Retina (tissue), 1 donor: ENCODE data around the gene UBALD1.
"Not testable (repeated sequence)": the region's sequence is repeated elsewhere in the genome, so short reads cannot be mapped to it uniquely, and the experiment has no call there.

Experiments
- DNase-seq: peaks from one replicate; pipeline ENCODE4 v3.0.0-alpha.2; 2016

UBALD1 gene

DNA sequence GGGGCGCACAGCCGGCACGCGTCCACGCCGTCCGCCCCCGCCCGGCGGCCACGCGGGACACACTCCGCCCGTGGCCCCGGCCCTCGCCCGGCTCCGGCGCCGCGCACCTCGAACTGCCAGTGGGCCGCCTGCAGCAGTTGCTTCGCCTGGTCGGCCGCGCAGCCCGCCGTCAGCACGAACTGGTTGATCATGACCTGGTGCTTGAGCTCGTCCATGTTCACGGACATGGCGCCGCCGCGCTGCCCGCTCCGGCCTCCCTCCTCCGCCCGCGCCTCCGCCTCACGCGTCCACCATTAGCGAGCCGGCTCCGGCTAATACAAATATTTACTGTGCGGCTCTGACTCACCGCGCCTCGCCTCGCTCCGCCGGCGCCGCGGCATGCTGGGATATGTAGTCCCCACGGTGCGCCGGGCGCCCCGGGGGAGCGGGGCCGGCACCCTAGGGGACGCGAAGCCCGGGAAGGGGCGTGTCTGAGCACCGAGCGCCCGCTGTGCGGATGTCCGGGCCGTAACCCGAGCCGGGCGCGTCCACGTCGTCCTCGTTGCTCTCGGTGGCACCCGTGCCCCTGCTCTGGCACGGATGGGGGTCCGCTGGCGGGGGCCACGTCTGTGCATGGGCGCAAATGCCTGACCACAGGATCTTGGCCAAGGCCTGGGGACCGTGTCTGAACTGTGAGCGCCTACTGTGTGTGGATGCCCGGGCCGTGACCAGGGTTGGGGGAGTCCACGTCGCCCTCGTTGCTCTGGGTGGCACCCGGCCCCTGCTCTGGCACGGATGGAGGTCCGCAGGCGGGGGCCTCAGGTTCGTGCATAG lies at the start of gene UBALD1:
Gene UBALD1, minus strand, starts transcription at position 318 of the 813 bp plus-strand sequence. Its CDS starts 91 bp downstream, at position 227.
- peak; percentile 92 for DNase-seq

DNA sequence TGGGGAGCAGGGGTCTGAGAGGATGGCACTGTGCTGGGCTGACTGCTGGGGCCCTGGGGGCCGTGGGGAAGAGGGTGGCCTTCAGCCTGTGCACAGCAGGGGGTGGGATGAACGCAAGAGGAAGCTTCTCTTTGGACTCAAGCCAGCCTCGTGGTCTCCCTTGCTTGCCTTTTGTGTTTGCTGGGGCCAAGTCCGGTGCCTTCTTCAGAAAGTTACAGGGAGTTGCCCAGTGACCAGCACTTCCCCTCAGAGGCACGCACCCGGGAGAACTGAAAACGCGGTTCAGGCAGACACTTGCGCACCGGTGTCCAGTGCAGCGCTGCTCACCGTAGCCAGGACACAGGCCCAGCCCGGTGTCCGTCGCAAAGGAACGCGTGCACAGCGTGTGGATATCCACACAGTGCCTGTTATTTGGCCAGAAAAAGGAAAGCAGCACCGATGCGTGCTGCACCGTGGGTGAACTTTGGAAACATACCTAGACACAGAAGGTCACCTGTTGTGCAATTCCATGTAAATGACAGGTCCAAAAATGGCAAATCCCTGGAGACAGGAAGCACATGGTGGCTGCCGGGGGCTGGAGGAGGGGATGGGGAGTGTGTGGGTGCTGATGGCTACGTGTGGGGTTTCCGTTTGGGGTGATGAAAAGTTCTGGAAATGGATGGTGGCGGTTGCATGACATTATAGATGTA lies 49.2 kb upstream of the UBALD1 start:
- DNase-seq, result no peak

DNA sequence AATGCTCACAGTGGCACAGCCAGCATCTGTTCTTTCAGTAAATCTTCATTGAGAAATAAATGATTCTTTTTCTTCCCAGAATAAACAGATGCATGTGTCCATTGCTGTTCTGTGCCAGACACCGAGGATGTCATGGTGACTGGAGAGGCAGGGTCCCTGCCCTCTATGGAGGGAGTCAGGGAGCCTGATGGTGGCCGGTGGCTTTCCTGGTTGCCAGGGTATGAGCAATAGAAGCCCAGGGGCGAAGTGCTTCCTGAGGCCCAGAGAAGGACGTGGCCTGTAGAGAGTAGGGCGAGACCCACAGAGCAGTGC lies 48.7 kb upstream of the UBALD1 start:
- no peak for DNase-seq

DNA sequence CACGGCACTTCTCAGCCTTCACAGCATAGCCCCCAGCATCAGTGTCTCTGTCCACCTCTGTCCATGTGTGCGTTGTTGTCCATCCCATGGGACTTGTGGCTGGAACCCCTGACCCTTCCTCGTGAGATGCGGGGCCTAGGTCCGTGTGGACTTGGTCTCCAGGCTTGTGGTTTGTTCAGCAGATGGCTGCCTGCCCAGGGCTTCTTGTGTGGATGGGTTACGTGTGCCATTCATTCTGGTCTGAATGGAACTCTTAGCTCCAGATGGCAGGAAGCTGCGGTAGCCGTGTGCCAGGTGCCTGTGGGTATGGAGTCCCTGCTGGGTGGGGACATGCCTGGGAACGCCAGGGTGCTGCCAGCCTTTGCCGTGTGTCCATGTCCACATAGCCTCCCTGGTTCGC lies 47.0 kb upstream of the UBALD1 start:
- DNase-seq, result no peak

DNA sequence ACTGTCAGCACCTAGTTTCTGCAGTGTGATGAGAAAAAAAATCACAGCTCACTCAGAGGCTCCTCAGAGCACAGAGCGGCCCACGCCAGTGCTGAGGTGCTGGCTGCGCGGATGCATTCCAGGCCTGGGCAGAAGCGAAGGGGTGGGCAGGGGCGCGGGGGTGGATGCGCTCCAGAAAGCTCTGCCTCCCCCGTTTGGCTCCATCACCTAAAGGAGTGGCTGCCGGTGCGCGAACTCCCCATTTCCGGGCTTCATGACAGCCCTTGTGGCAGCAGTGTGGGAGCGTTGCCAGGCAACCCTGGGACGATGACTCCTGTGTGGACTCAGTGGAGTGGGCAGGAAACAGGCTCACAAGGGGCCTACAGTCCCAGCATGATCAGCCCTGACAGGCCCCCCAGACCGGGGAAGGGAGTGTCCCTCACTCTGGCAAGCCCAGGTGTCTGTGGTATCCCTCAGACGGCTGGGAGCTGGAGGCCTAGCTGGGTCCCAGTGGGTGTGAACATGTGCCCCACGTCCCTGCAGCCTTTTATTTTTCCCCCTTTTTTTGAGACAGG lies 45.8 kb upstream of the UBALD1 start:
- no peak for DNase-seq

DNA sequence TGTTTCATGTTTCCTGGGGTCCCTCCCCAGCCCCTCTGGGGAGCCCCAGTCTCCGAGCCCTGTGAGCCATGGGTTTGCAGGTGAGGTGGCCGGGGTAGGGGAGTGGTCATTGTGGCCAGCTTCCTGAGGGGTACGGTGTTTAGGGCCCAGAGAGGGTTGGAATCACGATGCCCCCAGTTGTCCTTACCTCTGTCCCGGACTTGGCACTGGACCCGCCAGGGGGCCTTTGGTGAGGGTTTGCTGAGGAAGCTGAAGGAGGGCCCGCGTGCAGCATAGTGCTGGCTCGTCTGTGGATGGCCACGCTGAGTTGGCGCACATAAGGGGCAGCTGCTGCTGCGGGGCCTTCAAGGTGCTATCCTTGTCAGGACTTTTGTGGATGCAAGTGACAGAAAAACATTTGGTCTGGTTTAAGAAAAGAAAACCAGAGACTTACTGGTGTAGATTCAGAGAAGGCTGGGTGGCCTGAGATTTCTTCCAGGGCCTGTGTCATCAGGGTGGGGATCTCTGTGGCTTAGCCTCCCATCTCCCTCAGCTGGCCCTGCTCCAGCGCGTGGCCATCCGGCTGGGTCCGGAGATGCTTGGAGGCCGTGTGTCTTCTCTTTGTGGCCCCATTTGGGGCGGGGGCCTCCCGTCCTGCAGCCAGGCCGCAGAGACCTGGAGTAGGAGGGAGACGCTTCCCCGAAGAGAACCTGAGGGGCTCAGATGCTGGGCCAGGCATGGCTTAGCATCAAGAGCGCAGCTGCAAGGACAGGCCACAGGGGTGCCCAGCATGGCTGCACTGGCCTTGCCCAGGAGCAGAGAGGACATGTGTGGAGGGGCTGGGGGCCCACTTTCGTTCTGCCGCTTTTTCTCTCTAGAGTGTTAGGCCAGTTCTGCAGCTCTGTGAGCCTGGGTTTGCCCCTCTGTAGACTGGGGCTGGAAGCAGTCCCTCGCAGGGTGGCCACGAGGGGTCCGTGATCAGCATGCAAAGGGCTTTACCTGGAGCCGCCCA lies 45.0 kb upstream of the UBALD1 start:
- no peak for DNase-seq

DNA sequence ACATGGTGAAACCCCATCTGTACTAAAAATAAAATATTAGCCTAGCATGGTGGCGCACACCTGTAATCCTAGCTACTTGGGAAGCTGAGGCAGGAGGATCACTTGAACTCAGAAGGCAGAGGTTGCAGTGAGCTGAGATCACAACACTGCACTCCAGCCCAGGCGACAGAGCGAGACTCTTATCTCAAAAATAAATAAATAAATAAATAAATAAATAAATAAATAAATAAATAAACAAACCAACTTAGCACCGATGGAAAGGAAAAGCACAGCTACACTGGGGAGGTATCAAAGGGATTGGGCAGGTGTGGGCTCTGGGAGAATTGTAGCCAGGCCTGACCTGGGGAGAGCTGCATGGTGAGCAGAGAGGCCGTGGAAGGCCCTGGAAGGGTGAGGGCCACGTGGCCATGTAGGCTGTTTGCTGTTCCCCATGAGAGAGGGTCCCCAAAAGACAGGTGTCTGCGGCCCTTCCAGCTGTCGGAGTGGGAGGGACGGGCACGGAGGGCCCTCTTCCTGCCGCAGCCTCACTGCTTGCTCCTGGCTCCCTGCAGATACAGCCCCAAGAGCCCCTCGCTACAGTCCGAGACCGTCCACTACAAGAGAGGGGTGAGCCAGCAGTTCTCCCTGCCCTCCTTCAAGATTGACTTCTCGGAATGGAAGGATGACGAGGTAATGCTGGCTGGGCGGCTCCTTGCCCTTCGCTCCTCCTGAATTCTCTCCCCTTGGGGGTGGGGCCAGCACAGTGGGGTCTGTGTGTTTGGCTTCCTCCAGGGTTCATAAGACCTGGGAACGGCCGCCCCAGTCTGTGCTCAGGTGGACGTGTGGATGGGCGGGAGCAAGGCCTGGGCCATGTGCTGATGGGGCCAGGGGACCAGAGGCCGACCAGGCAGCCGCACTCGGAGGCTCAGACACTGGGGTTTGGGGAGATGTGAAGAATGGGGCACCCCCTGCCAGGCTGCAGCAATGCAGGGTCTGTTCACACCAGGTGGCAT lies 42.3 kb upstream of the UBALD1 start:
- no peak for DNase-seq

DNA sequence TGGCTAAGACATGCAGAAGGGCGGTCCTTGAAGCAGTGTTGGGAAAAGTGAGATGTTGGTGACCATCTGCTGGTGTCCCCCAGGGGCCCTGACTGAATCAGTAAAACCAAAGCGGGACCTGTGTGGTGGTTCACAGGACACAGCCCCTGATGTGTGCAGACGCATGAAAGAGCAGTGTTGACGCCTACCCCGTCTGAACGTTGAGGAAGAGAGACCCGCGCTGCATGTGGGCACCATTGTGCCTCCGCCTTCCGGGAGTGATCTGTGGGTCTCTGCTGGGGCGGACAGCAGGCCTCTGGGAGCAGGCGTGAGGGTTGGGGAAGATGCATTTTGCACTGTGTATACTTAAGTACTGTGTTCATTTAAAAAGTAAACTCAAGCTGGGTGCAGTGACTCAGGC lies 41.5 kb upstream of the UBALD1 start:
- no peak for DNase-seq

DNA sequence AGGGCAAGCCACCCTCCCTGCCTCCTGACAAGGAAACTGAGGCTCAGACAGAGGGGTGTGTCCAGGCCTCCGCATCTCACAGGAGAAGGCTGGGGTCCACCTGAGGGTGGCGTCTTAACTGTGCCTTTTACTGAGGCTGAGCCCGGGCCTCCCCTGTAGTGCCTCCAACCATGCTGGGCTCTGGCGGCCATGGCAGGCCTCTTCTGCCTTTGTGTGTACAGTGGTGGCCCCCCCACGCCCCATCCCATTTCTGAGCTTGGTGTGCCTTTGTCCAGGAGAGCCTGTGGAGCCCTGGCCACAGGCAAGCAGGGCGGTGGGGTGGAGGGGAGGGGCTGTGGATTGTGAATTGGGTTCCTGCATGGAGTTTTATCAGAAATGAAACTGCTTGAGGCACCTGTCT lies 41.1 kb upstream of the UBALD1 start:
- no peak for DNase-seq

DNA sequence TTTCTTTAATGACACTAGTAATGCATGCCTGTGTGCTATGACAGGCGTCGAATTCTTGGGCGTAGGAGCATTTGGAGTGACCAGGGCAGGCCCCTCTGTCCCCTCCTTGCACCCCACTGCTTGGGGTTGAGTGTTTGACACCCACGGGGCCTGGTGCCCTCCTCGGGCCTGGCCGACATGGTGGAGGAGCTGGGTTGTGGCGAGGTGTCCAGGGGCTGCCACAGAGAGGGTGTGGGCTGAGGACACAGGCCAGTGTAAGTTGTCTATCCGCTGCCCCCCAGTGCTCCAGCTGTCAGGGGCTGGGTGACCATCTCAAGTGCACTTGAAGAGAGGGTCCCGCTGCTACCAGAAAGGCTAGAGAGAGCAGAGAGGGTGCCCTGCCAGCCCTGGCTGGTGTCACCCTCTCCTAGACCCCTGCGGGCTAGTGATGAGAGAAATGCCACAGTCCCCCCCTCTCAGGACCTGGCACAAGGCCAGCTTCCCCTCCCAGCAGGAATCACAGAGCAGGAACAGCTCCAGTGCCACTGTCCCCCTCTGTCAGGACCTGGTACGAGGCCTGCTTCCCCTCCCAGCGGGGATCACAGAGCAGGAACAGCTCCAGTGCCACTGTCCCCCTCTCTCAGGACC lies 40.4 kb upstream of the UBALD1 start:
- DNase-seq, result no peak

DNA sequence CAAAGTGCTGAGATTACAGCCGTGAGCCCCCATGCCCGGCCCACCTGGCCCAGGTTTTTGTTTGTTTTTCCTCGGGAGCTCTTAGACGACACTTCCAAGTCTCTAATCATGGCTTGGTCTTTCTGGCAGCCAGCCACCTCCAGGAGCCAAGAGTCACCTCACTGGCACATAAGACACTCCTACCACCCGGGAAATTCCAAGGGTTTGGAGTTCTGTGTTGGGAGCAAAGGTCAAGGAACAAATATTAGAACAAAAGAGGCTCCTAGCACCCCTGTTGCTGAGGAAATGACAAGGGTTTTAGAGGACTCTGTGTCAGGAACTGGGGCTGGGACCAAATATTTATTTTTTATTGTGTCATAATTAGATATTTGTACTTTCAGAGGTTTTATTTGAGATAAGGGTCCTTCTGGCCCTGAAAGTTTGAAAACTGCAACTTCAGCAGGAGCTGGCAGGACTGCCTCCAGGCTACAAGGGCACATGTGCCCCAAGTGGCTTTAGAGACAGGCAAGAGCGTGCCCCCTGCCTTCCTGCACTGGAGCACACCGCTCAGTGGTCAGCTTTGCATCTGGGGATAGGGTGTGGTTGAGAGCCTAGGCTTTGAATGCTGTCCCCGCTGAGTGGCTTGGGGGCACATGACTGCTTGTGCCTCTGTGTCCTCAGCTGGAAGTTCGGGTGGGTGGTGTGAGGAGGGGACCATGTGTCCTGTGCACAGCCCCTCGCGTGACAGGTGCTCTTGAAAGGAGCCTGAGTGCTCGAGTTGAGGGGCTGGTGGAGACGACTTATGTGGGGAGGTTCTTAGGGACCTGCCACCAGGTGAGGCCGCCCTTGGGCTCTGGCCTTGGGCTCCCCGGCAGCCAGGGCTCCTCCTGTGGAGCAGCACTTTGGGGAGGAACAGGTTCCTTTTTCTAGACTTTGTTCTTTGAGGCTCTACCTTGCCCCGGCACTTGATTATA lies 39.6 kb upstream of the UBALD1 start:
- no peak for DNase-seq

DNA sequence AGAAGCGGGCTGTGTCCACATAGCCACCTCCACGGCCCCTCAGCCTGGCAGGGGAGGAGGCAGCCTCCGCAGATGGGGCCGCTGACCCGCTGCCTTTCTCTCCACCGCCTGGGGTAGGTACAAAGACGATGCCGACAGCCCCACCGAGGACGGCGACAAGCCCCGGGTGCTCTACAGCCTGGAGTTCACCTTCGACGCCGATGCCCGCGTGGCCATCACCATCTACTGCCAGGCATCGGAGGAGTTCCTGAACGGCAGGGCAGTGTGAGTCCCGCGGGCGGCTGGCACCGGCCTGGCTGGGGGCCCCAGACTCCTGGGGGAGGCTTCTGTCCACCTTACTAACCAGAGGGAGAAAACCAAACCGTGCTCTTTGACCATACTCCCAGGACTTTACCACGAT lies 37.9 kb upstream of the UBALD1 start:
- no peak for DNase-seq

DNA sequence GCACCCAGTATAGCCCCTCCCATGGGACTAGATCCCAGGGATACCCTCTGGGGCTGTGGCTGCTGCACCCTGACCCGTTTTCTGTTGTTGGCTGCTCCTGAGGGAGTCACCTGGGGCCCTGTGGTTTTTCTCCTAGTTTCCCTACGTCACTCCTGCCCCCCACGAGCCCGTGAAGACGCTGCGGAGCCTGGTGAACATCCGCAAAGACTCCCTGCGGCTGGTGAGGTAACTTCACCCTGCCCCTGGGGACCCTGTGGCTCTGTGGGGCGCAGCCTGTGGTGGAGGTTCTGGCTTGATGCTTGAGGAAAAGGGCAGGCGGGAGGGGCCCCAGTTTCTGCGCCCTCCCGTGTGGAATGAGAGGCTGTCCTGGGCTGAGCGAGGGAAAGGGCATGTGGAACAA lies 37.1 kb upstream of the UBALD1 start:
- DNase-seq, result no peak

DNA sequence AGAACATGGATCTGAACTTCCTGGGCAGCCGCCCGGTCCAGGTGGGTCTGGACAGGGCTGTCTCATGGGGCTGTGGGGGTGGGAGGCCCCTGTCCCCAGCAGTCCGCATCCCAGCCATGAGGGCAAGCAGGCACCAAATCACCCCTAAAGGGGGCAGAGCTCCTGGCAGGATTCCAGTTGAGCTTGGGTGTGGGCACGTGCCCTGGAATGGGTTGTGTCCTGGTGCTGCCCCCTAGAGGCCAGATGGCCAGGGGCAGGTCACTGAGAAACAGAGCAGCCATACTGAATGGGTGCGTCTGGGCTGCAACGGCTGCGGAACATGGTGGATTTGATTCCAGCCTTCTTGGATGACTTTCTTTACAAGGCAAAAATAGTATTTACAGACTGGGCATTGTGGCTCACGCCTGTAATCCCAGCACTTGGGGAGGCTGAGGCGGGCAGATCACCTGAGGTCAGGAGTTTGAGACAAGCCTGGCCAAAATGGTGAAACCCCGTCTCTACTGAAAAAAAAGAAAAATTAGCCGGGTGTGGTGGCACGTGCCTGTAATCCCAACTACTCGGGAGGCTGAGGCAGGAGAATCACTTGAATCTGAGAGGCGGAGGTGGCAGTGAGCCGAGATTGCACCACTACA lies 35.9 kb upstream of the UBALD1 start:
- not testable (repeated sequence) for DNase-seq

DNA sequence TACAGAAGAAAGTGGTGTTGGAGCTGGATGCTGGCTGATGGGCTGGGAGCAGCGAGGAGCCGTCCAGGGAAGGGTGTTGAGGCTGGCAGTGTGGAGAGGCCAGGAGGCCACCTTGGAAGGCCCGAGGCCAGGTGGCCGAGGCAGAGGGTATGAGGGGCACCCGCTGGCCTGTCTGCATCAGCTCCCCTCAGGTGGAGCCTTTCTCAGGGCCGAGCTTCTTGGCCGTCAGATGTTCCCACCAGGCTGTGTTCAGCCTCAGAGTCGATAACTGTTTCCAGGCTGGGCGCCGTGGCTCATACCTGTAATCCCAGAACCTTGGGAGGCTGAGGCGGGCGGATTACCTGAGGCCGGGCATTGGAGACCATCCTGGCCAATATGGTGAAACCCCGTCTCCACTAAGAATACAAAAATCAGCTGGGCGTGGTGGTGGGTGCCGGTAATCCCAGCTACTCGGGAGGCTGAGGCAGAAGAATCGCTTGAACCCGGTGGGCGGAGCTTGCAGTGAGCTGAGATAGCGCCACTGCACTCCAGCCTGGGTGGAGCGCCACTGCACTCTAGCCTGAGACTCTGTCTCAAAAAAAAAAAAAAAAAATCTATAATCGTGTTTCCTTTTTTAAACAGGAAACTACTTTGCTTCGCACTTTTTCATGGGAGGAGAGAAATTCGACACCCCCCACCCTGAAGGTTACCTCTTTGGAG lies 35.2 kb upstream of the UBALD1 start:
- DNase-seq, result no peak

DNA sequence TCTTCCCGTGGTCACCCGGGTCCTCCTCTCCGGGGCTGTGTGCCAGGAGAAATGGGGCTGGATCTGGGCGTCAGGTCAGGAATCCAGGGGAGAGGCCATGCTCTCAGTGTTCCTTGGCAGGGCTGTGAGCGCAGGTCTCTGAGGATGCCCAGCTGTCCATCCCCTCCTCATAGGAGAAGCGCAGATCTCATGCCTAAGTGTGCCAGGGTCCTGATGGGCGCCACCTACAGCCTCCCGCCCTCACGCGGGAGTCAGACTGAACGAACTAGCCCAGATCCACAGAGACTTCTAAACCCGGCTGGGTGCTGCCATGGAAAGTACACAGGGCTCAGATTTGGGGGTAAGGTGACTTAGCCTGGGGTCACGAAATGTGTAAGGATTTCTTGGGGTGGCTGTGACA lies 34.2 kb upstream of the UBALD1 start:
- DNase-seq, result no peak

DNA sequence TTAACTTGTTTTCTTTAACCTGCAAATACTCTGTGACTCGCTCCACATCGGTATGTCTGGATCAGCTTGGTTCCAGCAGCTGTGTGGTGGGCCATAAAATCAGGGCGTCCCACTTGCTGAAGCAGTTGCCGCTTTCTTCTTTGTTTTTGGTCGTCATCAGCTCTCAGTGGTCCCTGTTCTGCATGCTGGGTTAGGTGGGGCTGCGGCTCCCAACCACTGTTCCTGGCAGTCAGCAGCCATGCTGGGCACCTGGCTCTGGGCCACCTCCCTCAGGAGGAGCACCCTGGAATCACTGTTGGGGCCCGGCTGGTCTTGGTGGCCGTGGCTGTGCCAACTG lies 32.9 kb upstream of the UBALD1 start:
- no peak for DNase-seq

DNA sequence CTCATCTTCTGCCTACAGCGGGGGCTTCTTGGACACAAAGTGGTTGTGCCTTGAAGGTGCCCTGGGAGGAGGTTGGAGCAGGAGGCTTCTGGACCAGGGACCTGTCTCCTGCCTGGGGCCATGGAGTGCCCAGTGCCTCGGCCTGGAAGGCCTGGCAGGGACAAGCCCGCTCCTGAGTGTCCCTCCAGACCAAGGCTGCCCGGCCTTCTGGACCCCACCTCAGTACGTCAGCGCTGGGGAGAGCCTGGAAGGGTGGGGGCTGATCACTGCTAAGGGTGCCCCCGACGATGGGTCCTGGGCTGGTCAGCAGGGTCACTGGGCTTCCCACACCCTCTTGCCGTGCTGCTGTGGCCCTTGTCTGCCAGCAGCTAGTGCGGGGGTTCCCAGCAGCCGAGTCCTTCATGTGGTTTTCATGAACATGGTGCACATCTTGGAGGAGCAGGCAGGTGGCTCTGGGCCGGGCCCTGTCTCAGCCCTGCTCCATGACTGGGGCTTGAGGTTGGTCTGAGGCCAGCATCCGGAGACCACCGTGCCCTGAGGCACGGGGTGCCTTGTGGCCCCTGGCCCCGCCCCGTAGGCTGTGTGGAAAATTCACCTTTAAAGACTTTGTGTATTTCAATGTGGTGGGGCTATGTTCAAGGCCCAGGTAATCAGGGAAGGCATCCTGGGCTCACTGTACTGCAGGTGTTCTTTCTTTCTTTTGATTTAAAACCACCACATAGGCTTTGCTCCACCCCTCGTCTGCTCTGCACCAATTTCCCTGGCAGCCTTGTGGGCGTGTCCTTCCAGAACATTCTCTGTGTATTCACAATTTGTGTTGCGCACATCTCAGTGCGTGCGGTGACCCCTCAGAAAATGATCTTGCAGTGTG lies 32.3 kb upstream of the UBALD1 start:
- DNase-seq, result no peak
